Stimulated activated CD4-positive, alpha-beta T cell treated with anti-CD3 and anti-CD28 coated beads, TNF-alpha, amount 100 ng/mL, for 24 hours (primary cell): ENCODE measurements around the gene HIC2.
"Not testable (repeated sequence)": the region's sequence is repeated elsewhere in the genome, so short reads cannot be mapped to it uniquely, and the experiment has no call there.

Source experiments
- DNase-seq, 3 experiments: peaks; one replicate each; pipeline ENCODE4 v3.0.0-alpha.2; 2020; ENCODE audit warnings: low read depth in 3 of 3

Gene HIC2

GRCh38 chr22:21417227-21417746, at the start of gene HIC2:
Gene HIC2 (plus strand): TSS chr22:21417371. CDS start chr22:21442832, 25,461 bp downstream.
- not testable (repeated sequence) for DNase-seq

GRCh38 chr22:21368603-21369310, 48.4 kb upstream of the HIC2 start:
- DNase-seq = not testable (repeated sequence)

- not testable (repeated sequence) for DNase-seq
Observed at GRCh38 chr22:21375880-21376279, 41.3 kb upstream of the HIC2 start.

- not testable (repeated sequence) for DNase-seq
Observed at GRCh38 chr22:21383701-21384467, 33.3 kb upstream of the HIC2 start, which contains the start of gene RIMBP3B. Gene RIMBP3B (plus strand): TSS chr22:21383751. CDS start chr22:21383859, 108 bp downstream.

GRCh38 chr22:21384468-21385357, 32.5 kb upstream of the HIC2 start:
- DNase-seq = not testable (repeated sequence)

- DNase-seq = not testable (repeated sequence)
Observed at GRCh38 chr22:21389480-21389879, 27.7 kb upstream of the HIC2 start.

GRCh38 chr22:21390013-21390412, 27.2 kb upstream of the HIC2 start:
- DNase-seq = not testable (repeated sequence)

- DNase-seq = not testable (repeated sequence)
Observed at GRCh38 chr22:21394613-21395012, 22.6 kb upstream of the HIC2 start.

GRCh38 chr22:21401197-21401969, 15.8 kb upstream of the HIC2 start:
- not testable (repeated sequence) for DNase-seq

GRCh38 chr22:21402763-21403314, 14.3 kb upstream of the HIC2 start:
- DNase-seq = not testable (repeated sequence)

- not testable (repeated sequence) for DNase-seq
Observed at GRCh38 chr22:21407139-21407538, 10.0 kb upstream of the HIC2 start.

GRCh38 chr22:21407792-21408191, 9.4 kb upstream of the HIC2 start:
- DNase-seq = not testable (repeated sequence)

GRCh38 chr22:21416375-21416774, 796 bp upstream of the HIC2 start:
- DNase-seq = not testable (repeated sequence)

- DNase-seq = peak in 1 of 3 experiments; percentile 37
Observed at GRCh38 chr22:21417853-21418252, 682 bp downstream of the HIC2 start.

GRCh38 chr22:21418974-21419638, 1.9 kb downstream of the HIC2 start:
- DNase-seq = not testable (repeated sequence)

- not testable (repeated sequence) for DNase-seq
Observed at GRCh38 chr22:21420180-21420763, 3.1 kb downstream of the HIC2 start.

GRCh38 chr22:21424084-21424709, 7.0 kb downstream of the HIC2 start:
- not testable (repeated sequence) for DNase-seq

GRCh38 chr22:21434378-21435233, 17.4 kb downstream of the HIC2 start:
- not testable (repeated sequence) for DNase-seq
